ENCODE results near the gene DBNL. TPM values are rescaled to one million over a fixed set of nuclear protein-coding genes. Genes with fewer than 3 reads are reported as not detected.

DBNL gene
- total RNA-seq, 1 experiment from 2014 or later = 111 TPM

- DNase-seq (ENCODE audit: low read depth, low spot score) (no peak), ATAC-seq (no peak)
- POLR2A ChIA-PET = no interaction called here
- no peaks in the 10 kb centered on the region for H3K9me3 ChIP-seq (ENCODE audit: control insufficient read depth, insufficient read depth, low read depth, low read length)
- no peak overlapping the region for H3K4me3 ChIP-seq (ENCODE audit: low read depth in 2 of 2, low read length in 2 of 2)
- BruUV-seq (replicated peaks) = no TSS peak
- in situ Hi-C loops (cut with HindIII; ENCODE audit: low pct_unique_long_range_greater_than_20kb, low sequenced_read_pairs) = no loop called here
- CTCF ChIA-PET = no interaction called here
- H3K27me3 ChIP-seq (ENCODE audit: control insufficient read depth, insufficient read depth, low read length) = no peaks in the 10 kb centered on the region
- H3K4me1 ChIP-seq (ENCODE audit: control insufficient read depth, insufficient read depth, low read length) = no peaks in the 10 kb centered on the region; the same call in 1 of the 2 replicates
- TF ChIP-seq, protein P1, sequence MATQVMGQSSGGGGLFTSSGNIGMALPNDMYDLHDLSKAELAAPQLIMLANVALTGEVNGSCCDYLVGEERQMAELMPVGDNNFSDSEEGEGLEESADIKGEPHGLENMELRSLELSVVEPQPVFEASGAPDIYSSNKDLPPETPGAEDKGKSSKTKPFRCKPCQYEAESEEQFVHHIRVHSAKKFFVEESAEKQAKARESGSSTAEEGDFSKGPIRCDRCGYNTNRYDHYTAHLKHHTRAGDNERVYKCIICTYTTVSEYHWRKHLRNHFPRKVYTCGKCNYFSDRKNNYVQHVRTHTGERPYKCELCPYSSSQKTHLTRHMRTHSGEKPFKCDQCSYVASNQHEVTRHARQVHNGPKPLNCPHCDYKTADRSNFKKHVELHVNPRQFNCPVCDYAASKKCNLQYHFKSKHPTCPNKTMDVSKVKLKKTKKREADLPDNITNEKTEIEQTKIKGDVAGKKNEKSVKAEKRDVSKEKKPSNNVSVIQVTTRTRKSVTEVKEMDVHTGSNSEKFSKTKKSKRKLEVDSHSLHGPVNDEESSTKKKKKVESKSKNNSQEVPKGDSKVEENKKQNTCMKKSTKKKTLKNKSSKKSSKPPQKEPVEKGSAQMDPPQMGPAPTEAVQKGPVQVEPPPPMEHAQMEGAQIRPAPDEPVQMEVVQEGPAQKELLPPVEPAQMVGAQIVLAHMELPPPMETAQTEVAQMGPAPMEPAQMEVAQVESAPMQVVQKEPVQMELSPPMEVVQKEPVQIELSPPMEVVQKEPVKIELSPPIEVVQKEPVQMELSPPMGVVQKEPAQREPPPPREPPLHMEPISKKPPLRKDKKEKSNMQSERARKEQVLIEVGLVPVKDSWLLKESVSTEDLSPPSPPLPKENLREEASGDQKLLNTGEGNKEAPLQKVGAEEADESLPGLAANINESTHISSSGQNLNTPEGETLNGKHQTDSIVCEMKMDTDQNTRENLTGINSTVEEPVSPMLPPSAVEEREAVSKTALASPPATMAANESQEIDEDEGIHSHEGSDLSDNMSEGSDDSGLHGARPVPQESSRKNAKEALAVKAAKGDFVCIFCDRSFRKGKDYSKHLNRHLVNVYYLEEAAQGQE (IDR thresholded peaks at IDR 0.05; ENCODE audit: insufficient read depth in 1 of 2, low read depth in 2 of 2, low read length in 1 of 2) = no peak
- no peak for TF ChIP-seq TCF7L2 (IDR thresholded peaks at IDR 0.05; ENCODE audit: low read depth, low read length)
- TF ChIP-seq POLR2AphosphoS5 (IDR thresholded peaks at IDR 0.05; ENCODE audit: low read depth, low read length) = no peak
- TF ChIP-seq, protein P2, sequence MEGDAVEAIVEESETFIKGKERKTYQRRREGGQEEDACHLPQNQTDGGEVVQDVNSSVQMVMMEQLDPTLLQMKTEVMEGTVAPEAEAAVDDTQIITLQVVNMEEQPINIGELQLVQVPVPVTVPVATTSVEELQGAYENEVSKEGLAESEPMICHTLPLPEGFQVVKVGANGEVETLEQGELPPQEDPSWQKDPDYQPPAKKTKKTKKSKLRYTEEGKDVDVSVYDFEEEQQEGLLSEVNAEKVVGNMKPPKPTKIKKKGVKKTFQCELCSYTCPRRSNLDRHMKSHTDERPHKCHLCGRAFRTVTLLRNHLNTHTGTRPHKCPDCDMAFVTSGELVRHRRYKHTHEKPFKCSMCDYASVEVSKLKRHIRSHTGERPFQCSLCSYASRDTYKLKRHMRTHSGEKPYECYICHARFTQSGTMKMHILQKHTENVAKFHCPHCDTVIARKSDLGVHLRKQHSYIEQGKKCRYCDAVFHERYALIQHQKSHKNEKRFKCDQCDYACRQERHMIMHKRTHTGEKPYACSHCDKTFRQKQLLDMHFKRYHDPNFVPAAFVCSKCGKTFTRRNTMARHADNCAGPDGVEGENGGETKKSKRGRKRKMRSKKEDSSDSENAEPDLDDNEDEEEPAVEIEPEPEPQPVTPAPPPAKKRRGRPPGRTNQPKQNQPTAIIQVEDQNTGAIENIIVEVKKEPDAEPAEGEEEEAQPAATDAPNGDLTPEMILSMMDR (IDR thresholded peaks at IDR 0.05) = no peak
- TF ChIP-seq SIN3A (IDR thresholded peaks at IDR 0.05; ENCODE audit: borderline replicate concordance, insufficient read depth, low read depth, low read length) = no peak
- intact Hi-C loops (cut with micrococcal nuclease; ENCODE audit: unreplicated experiment) = no loop called here
- H3K36me3 ChIP-seq (ENCODE audit: control insufficient read depth, insufficient read depth, low read length) = no peaks in the 10 kb centered on the region
- no peak overlapping the region for H3K27ac ChIP-seq (ENCODE audit: low read length)
Measured at GRCh38 chr7:44086627-44087026, 42.1 kb downstream of the DBNL start.

GRCh38 chr7:44087911-44088838, 43.7 kb downstream of the DBNL start:
- POLR2A ChIA-PET = no interaction called here
- CTCF ChIA-PET = interaction anchor here (0.6 to 1.2 kb wide), 2 partner anchors 10 to 22 kb away, joined by 3 read pairs; no protein-coding TSS in a partner anchor

More at GRCh38 chr7:44087911-44088838, 43.7 kb downstream of the DBNL start:
- peak; percentile 44 for ATAC-seq
- Histone ChIP-seq H3K27ac (ENCODE audit: low read length) (no peak overlapping the region), H3K9me3 (ENCODE audit: control insufficient read depth, insufficient read depth, low read depth, low read length) (no peaks in the 10 kb centered on the region), H3K36me3 (ENCODE audit: control insufficient read depth, insufficient read depth, low read length) (no peaks in the 10 kb centered on the region), H3K4me1 (ENCODE audit: control insufficient read depth, insufficient read depth, low read length) (no peaks in the 10 kb centered on the region; the same call in 1 of the 2 replicates), H3K4me3 (ENCODE audit: low read depth in 2 of 2, low read length in 2 of 2) (no peak overlapping the region), H3K27me3 (ENCODE audit: control insufficient read depth, insufficient read depth, low read length) (no peaks in the 10 kb centered on the region)
- DNase-seq (ENCODE audit: low read depth, low spot score) = no peak
- TF ChIP-seq, protein P2 (IDR thresholded peaks at IDR 0.05) = no peak
- TF ChIP-seq, protein P1 (IDR thresholded peaks at IDR 0.05; ENCODE audit: insufficient read depth in 1 of 2, low read depth in 2 of 2, low read length in 1 of 2) = no peak
- TF ChIP-seq POLR2AphosphoS5 (IDR thresholded peaks at IDR 0.05; ENCODE audit: low read depth, low read length) (no peak), SIN3A (IDR thresholded peaks at IDR 0.05; ENCODE audit: borderline replicate concordance, insufficient read depth, low read depth, low read length) (no peak), TCF7L2 (IDR thresholded peaks at IDR 0.05; ENCODE audit: low read depth, low read length) (no peak)
- no TSS peak for BruUV-seq (replicated peaks)
- in situ Hi-C loops (cut with HindIII; ENCODE audit: low pct_unique_long_range_greater_than_20kb, low sequenced_read_pairs) (no loop called here), intact Hi-C loops (cut with micrococcal nuclease; ENCODE audit: unreplicated experiment) (no loop called here)
